Measurements from ENCODE around the gene SIT1. TPM values are rescaled to one million over a fixed set of nuclear protein-coding genes. Genes with fewer than 3 reads are reported as not detected.

Gene SIT1
- total RNA-seq, 1 donor from 2014 or later: 0.33 TPM

DNA sequence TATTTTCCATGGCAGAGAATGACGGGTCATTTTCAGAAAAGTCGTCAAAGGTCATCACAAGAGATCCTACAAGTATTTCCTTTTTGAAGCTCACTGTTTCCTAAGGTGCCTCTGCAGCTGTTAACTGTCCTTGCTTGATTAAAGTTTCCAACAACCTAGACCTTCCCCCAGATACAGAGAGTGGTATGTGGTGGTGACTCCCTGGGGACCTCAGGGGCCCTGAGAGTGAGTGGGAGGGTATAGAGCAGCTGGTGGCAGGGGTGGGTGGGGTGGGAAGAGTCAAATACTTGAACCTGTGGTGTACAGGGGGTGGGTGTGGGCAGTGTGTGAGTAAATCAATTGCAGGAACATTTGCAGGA lies 31.0 kb downstream of the SIT1 start:
- no peaks in the 10 kb centered on the region for H3K9me3 Mint-ChIP-seq
- no peak for DNase-seq (ENCODE audit: low read depth, low spot score)
- no peak overlapping the region for H3K4me3 Mint-ChIP-seq
- H3K36me3 Mint-ChIP-seq (ENCODE audit: low read depth): no peaks in the 10 kb centered on the region
- peaks cover 40% of the 10 kb centered on the region for H3K27me3 Mint-ChIP-seq (ENCODE audit: low read depth)
- no peak overlapping the region for H3K27ac Mint-ChIP-seq (ENCODE audit: unreplicated experiment)
- no peaks in the 10 kb centered on the region for H3K4me1 Mint-ChIP-seq
- TF ChIP-seq, protein P1, sequence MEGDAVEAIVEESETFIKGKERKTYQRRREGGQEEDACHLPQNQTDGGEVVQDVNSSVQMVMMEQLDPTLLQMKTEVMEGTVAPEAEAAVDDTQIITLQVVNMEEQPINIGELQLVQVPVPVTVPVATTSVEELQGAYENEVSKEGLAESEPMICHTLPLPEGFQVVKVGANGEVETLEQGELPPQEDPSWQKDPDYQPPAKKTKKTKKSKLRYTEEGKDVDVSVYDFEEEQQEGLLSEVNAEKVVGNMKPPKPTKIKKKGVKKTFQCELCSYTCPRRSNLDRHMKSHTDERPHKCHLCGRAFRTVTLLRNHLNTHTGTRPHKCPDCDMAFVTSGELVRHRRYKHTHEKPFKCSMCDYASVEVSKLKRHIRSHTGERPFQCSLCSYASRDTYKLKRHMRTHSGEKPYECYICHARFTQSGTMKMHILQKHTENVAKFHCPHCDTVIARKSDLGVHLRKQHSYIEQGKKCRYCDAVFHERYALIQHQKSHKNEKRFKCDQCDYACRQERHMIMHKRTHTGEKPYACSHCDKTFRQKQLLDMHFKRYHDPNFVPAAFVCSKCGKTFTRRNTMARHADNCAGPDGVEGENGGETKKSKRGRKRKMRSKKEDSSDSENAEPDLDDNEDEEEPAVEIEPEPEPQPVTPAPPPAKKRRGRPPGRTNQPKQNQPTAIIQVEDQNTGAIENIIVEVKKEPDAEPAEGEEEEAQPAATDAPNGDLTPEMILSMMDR (conservative IDR thresholded peaks at IDR 0.05): no peak

DNA sequence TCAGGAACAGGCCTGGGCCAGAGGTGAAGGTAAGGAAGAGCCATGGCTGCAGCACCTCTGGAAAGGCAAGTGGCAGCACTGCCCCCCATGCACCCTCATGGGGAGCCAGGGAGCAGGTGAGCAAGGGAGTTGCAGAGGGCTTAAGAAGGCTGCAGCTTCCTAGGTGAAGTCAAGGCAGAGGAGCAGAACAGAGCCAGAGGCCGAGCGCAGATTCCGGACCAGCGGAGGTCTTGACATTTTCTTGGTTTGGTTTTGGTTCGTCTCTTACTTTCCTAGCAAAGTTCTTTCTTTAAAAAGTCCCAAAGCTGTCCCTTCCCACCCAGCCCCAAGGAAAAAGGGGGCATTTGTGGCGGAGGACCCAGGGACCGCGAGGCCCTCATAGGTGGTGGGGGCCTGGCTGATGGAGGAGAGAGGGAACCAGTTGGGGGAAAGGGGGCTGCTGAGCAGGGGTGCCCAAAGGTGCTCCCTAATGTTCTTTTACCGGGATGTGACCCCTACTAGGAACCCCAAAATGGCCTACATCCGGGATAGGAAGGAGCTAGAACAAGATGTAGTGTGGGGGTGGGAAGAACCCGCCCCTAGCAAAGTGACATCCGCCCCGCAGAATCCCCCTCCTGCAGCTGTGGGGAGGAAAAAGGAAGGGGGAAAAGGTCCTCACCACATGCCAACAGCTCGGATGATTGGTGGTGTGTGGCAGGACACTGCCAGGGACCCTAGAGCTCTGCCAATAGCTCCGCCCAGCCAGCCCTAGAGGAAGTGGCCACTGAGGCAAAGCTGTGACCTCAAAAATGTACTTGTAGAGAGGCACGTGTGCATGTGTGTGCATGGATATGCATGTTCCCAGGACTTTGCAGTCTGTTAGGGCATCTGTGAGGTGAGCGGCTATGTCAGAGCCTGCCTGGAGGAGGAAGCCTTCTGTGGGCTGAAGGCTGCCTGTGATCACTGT lies 31.6 kb downstream of the SIT1 start:
- H3K4me1 Mint-ChIP-seq: no peaks in the 10 kb centered on the region

DNA sequence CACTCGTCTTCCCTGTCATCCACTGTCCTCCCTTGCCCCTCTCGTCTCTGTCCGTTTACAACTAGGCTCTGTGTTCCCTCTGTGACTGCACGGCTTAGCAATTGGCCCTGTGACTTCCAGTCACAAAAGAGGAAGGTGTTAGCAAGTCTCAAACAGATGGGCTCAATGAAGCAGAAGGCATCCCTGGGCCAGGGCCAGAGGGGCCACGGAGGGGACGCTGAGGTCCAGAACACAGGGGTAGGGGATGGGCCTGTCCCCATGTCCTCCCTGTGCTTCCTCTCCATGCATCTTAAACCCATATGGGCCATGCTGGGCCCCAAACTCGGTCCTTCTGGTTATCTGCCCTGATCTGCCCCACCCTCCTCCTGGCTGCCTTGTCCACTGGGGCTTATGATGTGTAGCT lies 32.4 kb downstream of the SIT1 start, which contains the start of gene CD72:
Gene CD72, minus strand, starts transcription at position 89 of the 403 bp plus-strand sequence. CDS start 110 bp downstream, outside the sequence.
- no peaks in the 10 kb centered on the region for H3K9me3 Mint-ChIP-seq
- no peak for DNase-seq (ENCODE audit: low read depth, low spot score)
- no peaks in the 10 kb centered on the region for H3K36me3 Mint-ChIP-seq (ENCODE audit: low read depth)
- peaks cover 55% of the 10 kb centered on the region for H3K27me3 Mint-ChIP-seq (ENCODE audit: low read depth)
- H3K27ac Mint-ChIP-seq (ENCODE audit: unreplicated experiment): no peak within 1 kb of the TSS
- TF ChIP-seq, protein P1 (conservative IDR thresholded peaks at IDR 0.05): no peak
- H3K4me1 Mint-ChIP-seq: no peaks in the 10 kb centered on the region
- peak within 1 kb of the TSS; percentile 59 for H3K4me3 Mint-ChIP-seq

More for the DNA sequence above, 31.6 kb downstream of the SIT1 start:
- Mint-ChIP-seq H3K27ac (ENCODE audit: unreplicated experiment) (no peak overlapping the region), H3K4me3 (no peak overlapping the region), H3K9me3 (no peaks in the 10 kb centered on the region), H3K27me3 (ENCODE audit: low read depth) (peaks cover 47% of the 10 kb centered on the region), H3K36me3 (ENCODE audit: low read depth) (no peaks in the 10 kb centered on the region)
- TF ChIP-seq, protein P1 (conservative IDR thresholded peaks at IDR 0.05): no peak
- no peak for DNase-seq (ENCODE audit: low read depth, low spot score)

DNA sequence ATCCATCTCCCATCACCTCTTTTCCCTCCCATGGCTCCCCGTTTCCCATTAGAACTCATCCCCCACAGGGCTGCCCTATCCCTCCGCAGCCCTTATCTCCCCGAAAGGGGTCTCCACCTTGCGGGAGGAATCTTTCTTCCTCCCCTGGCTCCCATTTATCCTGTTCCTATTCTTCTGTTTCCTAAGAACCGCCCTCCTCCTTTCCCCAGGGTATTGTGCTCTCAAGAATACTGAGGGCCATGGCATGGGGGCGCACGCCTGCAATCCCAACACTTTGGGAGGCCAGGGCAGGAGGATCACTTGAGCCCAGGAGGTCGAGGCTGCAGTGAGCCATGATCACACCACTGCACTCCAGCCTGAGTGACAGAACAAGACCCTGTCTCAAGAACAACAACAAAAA lies 33.2 kb downstream of the SIT1 start:
- no peak overlapping the region for H3K27ac Mint-ChIP-seq (ENCODE audit: unreplicated experiment)

DNA sequence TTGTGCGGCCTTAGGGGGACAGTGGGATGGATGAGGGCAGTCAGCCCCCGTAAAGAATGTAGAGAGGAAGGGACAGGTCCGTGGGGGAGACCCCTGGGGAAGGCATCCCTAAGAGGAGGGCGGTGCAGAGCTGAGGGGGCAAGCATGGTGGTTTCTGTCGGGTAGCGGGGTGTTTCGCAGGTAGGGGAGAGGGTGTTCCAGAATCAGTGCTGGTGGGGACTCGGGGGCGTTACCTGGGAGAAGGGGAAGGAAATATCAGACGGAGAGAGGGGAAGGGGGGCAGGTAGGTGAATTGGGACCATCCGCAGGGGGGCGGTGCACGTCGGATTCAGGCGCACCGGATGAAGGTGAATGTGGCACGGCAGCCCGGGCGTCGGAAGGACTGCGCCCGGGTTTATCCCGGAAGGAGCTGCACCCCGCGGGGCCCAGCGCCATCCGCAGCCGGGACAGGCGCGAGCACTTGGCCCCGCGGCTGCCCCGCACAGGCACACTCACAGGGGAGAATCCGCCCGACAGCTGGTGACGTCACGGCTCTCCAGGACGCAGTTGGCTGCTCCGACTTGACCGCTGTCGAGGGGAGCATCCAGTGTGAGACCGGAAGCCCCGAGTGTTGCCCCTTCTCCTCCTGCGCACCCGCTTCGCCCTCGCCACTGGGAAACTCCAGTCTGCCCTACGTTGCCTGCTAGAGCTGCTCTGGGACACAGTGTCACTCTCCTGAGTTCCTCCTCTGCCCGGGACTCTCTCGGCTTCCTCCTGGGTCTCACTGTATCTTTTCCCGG lies 33.9 kb downstream of the SIT1 start:
- TF ChIP-seq, protein P1 (conservative IDR thresholded peaks at IDR 0.05): no peak
- peak; percentile 43 for DNase-seq (ENCODE audit: low read depth, low spot score)

More for the DNA sequence above, 33.2 kb downstream of the SIT1 start:
- no peak for DNase-seq (ENCODE audit: low read depth, low spot score)
- Mint-ChIP-seq H3K9me3 (no peaks in the 10 kb centered on the region), H3K4me3 (peak overlapping the region; percentile 59), H3K4me1 (no peaks in the 10 kb centered on the region), H3K27me3 (ENCODE audit: low read depth) (peaks cover 63% of the 10 kb centered on the region), H3K36me3 (ENCODE audit: low read depth) (no peaks in the 10 kb centered on the region)
- TF ChIP-seq, protein P1 (conservative IDR thresholded peaks at IDR 0.05): no peak

More for the DNA sequence above, 33.9 kb downstream of the SIT1 start:
- Mint-ChIP-seq H3K4me1 (no peaks in the 10 kb centered on the region), H3K9me3 (no peaks in the 10 kb centered on the region), H3K27me3 (ENCODE audit: low read depth) (peaks cover 64% of the 10 kb centered on the region), H3K27ac (ENCODE audit: unreplicated experiment) (no peak overlapping the region), H3K36me3 (ENCODE audit: low read depth) (no peaks in the 10 kb centered on the region), H3K4me3 (peak overlapping the region; percentile 59)
